ENCODE results near the gene FLNB.

DNA sequence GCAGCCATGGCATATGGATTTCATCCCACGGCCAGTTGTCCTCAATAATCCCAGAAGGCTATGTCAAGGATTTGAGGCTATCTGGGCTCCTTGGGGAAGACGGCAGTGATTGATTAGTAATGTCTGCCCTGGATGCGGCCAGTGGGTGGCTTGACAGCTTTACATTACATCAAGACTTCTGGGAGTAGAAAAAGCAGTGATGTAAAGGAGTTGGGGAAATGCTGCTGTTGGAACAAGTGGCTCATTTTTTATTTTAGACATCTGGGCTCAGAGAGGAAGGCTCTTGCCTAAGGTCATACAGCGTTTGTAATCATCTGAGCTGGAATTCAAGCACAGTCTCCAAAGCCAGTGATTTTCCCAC, 94.1 kb downstream of the FLNB start:
- no peak for TF ChIP-seq HDAC6 (IDR thresholded peaks at IDR 0.05; ENCODE audit: low read depth, low read length)
- TF ChIP-seq POLR2A (IDR thresholded peaks at IDR 0.05; ENCODE audit: insufficient read depth in 1 of 2, low read depth in 2 of 2, low read length in 2 of 2): no peak
- no peak for TF ChIP-seq PHF21A (CRISPR knock-in tag; IDR thresholded peaks at IDR 0.05)
- no peak for TF ChIP-seq KLF16 (CRISPR knock-in tag; IDR thresholded peaks at IDR 0.05)
- TF ChIP-seq SRSF9 (IDR thresholded peaks at IDR 0.05; ENCODE audit: borderline replicate concordance, insufficient read depth, low read depth, low read length, poor library complexity, severe bottlenecking): no peak
- TF ChIP-seq, protein P1, sequence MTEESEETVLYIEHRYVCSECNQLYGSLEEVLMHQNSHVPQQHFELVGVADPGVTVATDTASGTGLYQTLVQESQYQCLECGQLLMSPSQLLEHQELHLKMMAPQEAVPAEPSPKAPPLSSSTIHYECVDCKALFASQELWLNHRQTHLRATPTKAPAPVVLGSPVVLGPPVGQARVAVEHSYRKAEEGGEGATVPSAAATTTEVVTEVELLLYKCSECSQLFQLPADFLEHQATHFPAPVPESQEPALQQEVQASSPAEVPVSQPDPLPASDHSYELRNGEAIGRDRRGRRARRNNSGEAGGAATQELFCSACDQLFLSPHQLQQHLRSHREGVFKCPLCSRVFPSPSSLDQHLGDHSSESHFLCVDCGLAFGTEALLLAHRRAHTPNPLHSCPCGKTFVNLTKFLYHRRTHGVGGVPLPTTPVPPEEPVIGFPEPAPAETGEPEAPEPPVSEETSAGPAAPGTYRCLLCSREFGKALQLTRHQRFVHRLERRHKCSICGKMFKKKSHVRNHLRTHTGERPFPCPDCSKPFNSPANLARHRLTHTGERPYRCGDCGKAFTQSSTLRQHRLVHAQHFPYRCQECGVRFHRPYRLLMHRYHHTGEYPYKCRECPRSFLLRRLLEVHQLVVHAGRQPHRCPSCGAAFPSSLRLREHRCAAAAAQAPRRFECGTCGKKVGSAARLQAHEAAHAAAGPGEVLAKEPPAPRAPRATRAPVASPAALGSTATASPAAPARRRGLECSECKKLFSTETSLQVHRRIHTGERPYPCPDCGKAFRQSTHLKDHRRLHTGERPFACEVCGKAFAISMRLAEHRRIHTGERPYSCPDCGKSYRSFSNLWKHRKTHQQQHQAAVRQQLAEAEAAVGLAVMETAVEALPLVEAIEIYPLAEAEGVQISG (CRISPR knock-in tag; IDR thresholded peaks at IDR 0.05): no peak
- TF ChIP-seq RXRA (CRISPR knock-in tag; IDR thresholded peaks at IDR 0.05): no peak
- TF ChIP-seq CTCF (CRISPR knock-in tag; IDR thresholded peaks at IDR 0.05): no peak
